ENCODE data around the gene CTRL. TPM values are rescaled to one million over a fixed set of nuclear protein-coding genes. Genes with fewer than 3 reads are reported as not detected.

CTRL gene
- polyA plus RNA-seq, 1 of the 3 experiments (the other 2 are of a cell fraction): 1.9 TPM

DNA sequence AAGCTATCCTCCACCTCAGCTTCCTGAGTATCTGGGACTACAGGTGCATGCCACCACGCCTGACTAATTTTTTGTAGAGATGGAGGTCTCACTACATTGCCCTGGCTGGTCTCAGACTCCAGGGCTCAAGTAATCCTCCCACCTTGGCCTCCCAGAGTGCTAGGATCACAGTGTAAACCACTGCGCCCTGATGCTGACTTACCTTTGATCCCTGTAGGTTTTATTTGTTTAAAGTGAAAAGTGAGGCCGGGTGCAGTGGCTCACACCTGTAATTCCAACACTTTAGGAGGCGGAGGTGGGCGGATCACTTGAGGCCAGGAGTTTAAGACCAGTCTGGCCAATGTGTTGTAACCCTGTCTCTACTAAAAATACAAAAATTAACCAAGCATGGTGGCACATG is 29.9 kb downstream of the CTRL start:
- 98% methylated on average over 5 of the region's 5 CpGs for WGBS (ENCODE audit: low lambda C conversion rate)
- peaks cover 53% of the 10 kb centered on the region for H3K79me2 ChIP-seq (ENCODE audit: insufficient read depth)
- H3K9ac ChIP-seq: no peak overlapping the region
- no peak overlapping the region for H3K27ac ChIP-seq (ENCODE audit: low read depth in 2 of 2, low read length in 1 of 2)
- no peaks in the 10 kb centered on the region for H3K9me3 ChIP-seq
- H2AFZ ChIP-seq (ENCODE audit: low read depth): no peak overlapping the region
- H3K4me3 ChIP-seq (ENCODE audit: low read depth in 2 of 2, low read length in 1 of 2): no peak overlapping the region
- H3K9me2 ChIP-seq: no peaks in the 10 kb centered on the region
- POLR2A ChIA-PET: no interaction called here
- H3K4me1 ChIP-seq (ENCODE audit: control insufficient read depth in 1 of 2, insufficient read depth in 2 of 2, low read depth in 1 of 2, low read length in 1 of 2): no peaks in the 10 kb centered on the region
- H3F3A ChIP-seq (replicated peaks; ENCODE audit: insufficient read depth): no peaks in the 10 kb centered on the region
- CTCF ChIA-PET: interaction anchor here (2.5 kb wide), 1 partner anchor 18 kb away, joined by 10 read pairs; no protein-coding TSS in a partner anchor
- no peak for DNase-seq
- H4K20me1 ChIP-seq (ENCODE audit: insufficient read depth): peaks cover 12% of the 10 kb centered on the region
- no peaks in the 10 kb centered on the region for H3K36me3 ChIP-seq (replicated peaks in 1 of 2; ENCODE audit: control insufficient read depth in 1 of 2, insufficient read depth in 2 of 2, low read length in 1 of 2)
- TF ChIP-seq FOXM1 (IDR thresholded peaks at IDR 0.05; ENCODE audit: low read depth) (no peak), SMC3 (IDR thresholded peaks at IDR 0.05; ENCODE audit: low read depth, low read length) (no peak), TAF1 (IDR thresholded peaks at IDR 0.05; ENCODE audit: borderline replicate concordance, low read depth, low read length) (no peak), RXRA (IDR thresholded peaks at IDR 0.05; ENCODE audit: borderline replicate concordance, low read depth) (no peak), MXI1 (IDR thresholded peaks at IDR 0.05; ENCODE audit: low read depth, low read length) (no peak), TCF12 (IDR thresholded peaks at IDR 0.05) (no peak), NRF1 (IDR thresholded peaks at IDR 0.05; ENCODE audit: low read depth, low read length) (no peak), FOSL2 (IDR thresholded peaks at IDR 0.05; ENCODE audit: borderline replicate concordance, low read depth) (no peak), EP300 (IDR thresholded peaks at IDR 0.05; ENCODE audit: borderline replicate concordance in 1 of 2, low read depth in 1 of 2, low read length in 1 of 2) (no peak), RFX5 (IDR thresholded peaks at IDR 0.05; ENCODE audit: low read length) (no peak), ELF1 (IDR thresholded peaks at IDR 0.05) (no peak), POLR2AphosphoS5 (IDR thresholded peaks at IDR 0.05; ENCODE audit: low read depth, low read length) (no peak), FOXJ3 (CRISPR knock-in tag; IDR thresholded peaks at IDR 0.05) (no peak)
- TF ChIP-seq, protein P1, sequence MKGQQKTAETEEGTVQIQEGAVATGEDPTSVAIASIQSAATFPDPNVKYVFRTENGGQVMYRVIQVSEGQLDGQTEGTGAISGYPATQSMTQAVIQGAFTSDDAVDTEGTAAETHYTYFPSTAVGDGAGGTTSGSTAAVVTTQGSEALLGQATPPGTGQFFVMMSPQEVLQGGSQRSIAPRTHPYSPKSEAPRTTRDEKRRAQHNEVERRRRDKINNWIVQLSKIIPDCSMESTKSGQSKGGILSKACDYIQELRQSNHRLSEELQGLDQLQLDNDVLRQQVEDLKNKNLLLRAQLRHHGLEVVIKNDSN (IDR thresholded peaks at IDR 0.05; ENCODE audit: borderline replicate concordance, low read depth): no peak
- TF ChIP-seq, protein P2, sequence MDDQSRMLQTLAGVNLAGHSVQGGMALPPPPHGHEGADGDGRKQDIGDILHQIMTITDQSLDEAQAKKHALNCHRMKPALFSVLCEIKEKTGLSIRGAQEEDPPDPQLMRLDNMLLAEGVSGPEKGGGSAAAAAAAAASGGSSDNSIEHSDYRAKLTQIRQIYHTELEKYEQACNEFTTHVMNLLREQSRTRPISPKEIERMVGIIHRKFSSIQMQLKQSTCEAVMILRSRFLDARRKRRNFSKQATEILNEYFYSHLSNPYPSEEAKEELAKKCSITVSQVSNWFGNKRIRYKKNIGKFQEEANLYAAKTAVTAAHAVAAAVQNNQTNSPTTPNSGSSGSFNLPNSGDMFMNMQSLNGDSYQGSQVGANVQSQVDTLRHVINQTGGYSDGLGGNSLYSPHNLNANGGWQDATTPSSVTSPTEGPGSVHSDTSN (IDR thresholded peaks at IDR 0.05): no peak
- TF ChIP-seq, protein P3, sequence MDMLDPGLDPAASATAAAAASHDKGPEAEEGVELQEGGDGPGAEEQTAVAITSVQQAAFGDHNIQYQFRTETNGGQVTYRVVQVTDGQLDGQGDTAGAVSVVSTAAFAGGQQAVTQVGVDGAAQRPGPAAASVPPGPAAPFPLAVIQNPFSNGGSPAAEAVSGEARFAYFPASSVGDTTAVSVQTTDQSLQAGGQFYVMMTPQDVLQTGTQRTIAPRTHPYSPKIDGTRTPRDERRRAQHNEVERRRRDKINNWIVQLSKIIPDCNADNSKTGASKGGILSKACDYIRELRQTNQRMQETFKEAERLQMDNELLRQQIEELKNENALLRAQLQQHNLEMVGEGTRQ (IDR thresholded peaks at IDR 0.05; ENCODE audit: borderline replicate concordance, low read depth, low read length): no peak
- TF ChIP-seq, protein P4, sequence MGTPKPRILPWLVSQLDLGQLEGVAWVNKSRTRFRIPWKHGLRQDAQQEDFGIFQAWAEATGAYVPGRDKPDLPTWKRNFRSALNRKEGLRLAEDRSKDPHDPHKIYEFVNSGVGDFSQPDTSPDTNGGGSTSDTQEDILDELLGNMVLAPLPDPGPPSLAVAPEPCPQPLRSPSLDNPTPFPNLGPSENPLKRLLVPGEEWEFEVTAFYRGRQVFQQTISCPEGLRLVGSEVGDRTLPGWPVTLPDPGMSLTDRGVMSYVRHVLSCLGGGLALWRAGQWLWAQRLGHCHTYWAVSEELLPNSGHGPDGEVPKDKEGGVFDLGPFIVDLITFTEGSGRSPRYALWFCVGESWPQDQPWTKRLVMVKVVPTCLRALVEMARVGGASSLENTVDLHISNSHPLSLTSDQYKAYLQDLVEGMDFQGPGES (IDR thresholded peaks at IDR 0.05; ENCODE audit: low read depth, low read length): no peak
- H3K4me2 ChIP-seq: no peak overlapping the region
- no peaks in the 10 kb centered on the region for H3K27me3 ChIP-seq (ENCODE audit: insufficient read depth)

Data from SK-N-SH (cell line).